Measurements from ENCODE around the gene ORAI3.

ORAI3 gene

DNA sequence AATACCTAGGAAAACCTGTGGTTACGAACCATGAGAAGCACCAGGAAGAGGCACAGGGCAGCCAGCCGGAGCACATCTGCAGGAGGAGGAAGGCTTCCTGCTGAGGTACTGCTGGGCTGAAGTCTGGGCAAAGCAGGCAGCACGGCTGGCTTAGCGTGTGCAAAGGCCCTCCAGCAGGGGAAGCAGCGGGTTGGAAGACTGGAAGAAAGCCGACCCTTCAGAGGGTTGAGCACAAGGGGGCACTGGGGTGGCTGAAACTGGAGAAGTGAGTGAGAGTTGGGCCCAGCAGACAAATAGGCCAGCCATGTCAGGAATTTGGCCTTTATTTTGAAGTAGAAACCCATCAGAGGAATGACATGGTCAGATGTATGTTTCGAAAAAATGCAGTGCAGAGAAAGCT lies 24.0 kb downstream of the ORAI3 start:
- DNase-seq: no peak

DNA sequence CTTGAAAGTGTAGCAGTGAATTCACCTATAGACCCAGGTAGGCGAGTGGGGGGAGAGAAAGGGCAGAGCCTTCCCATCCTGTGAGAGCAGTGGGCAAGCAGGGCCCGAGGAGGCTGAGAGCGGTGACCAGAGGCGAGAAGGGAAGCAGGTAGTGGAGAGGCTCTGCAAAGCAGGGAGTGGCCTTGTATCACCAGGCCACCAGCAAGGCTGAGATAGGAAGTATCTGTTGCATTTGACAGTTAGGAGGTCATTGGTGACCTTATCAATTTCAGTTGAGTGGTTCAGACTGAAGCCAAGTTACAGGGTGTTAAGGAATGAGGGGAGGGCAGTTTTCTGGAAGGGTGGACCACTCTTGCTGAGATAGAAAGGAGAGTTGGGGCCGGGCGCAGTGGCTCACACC lies 25.5 kb downstream of the ORAI3 start:
- DNase-seq: no peak

DNA sequence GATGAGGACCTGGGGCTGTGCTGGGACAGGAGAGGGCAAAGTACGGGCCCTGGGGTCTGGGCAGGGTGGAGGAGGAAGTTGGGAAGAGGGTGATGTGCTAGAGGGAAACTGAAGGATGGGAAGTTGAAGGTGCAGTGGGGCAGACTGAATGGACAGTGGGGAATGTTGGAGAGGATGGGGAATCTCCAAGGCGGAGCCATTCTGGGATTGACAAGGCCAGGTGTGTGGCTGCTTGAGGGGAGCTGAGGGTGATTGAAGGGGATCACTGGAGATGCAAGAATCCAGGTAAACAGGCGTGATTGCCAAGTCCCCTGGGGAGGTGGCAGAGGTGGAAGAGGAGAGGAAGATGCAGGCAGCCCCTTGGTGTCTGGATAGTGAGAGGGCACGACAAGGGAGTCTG lies 27.6 kb downstream of the ORAI3 start:
- DNase-seq: no peak

DNA sequence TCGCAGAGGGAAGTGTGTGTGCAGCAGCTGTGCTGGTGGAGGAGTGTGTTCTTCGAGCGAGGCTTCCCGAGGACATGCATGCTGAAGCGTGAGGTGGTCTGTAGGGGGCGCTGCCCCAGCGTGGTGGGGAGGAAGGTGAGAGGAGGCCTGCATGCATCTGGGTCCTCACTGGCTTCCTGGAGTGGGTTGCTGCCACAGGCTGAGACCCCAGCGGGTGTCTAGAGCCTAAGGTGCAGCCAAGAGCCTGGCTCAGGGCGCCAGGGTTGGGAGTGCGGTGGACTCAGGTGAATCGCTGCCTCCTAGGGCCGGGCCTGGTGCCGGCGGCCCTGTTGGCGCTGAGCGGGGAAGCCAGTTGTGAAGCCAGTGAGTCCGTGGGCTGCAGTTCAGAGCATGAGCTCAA lies 28.6 kb downstream of the ORAI3 start:
- DNase-seq: no peak

DNA sequence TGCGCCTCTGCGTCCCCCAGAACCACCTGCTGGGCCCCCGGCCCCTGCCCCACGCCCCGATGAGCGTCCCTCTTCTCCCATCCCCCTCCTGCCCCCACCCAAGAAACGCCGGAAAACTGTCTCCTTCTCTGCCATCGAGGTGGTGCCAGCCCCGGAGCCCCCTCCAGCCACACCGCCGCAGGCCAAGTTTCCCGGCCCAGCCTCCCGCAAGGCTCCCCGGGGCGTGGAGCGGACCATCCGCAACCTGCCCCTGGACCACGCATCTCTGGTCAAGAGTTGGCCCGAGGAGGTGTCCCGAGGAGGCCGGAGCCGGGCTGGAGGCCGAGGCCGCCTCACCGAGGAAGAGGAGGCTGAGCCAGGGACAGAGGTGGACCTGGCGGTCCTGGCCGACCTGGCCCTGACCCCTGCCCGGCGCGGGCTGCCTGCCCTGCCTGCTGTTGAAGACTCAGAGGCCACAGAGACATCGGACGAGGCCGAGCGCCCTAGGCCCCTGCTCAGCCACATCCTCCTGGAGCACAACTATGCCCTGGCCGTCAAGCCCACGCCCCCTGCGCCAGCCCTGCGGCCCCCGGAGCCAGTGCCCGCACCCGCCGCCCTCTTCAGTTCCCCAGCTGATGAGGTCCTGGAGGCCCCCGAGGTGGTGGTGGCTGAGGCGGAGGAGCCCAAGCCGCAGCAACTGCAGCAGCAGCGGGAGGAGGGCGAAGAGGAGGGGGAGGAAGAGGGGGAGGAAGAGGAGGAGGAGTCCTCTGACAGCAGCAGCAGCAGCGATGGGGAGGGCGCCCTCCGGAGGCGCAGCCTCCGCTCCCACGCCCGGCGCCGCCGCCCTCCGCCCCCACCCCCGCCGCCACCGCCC lies 30.5 kb downstream of the ORAI3 start:
- no peak for DNase-seq

DNA sequence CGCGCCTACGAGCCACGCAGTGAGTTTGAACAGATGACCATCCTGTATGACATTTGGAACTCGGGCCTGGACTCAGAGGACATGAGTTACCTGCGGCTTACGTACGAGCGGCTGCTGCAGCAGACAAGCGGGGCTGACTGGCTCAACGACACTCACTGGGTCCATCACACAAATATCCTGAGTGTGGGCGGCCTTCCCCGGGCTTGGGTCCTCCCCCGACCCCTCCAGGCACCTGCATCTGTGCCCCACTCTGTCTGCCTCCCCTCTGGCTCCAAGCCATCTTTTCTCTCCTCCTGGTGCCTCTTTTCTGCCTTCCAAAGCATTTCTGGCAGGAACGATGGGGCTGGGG lies 31.1 kb downstream of the ORAI3 start:
- no peak for DNase-seq

DNA sequence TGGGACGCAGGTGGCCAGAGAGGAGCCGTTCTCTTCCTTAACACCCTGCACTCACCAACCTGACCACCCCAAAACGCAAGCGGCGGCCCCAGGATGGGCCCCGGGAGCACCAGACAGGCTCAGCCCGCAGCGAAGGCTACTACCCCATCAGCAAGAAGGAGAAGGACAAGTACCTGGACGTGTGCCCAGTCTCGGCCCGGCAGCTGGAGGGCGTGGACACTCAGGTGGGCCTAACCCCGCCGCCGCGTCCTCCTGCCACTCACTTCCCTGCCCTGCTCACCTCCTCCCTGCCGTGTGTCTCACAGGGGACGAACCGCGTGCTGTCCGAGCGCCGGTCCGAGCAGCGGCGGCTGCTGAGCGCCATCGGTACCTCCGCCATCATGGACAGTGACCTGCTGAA lies 31.6 kb downstream of the ORAI3 start:
- no peak for DNase-seq

DNA sequence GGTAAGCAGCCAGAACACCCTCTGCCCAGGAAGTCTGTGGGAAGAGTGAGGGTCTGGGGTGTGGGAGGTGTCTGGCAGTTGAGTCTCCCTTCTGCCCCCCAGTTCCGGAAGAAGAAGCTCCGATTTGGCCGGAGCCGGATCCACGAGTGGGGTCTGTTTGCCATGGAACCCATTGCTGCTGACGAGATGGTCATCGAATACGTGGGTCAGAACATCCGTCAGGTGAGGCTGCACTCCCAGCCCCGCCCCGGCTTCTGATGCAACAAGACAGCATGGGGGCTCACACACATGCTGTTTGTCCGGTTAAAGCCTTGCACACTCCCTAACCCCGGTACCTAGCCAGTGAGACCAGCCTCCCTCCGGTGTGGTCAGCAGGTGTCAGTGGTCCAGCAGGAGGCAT lies 32.1 kb downstream of the ORAI3 start:
- no peak for DNase-seq

DNA sequence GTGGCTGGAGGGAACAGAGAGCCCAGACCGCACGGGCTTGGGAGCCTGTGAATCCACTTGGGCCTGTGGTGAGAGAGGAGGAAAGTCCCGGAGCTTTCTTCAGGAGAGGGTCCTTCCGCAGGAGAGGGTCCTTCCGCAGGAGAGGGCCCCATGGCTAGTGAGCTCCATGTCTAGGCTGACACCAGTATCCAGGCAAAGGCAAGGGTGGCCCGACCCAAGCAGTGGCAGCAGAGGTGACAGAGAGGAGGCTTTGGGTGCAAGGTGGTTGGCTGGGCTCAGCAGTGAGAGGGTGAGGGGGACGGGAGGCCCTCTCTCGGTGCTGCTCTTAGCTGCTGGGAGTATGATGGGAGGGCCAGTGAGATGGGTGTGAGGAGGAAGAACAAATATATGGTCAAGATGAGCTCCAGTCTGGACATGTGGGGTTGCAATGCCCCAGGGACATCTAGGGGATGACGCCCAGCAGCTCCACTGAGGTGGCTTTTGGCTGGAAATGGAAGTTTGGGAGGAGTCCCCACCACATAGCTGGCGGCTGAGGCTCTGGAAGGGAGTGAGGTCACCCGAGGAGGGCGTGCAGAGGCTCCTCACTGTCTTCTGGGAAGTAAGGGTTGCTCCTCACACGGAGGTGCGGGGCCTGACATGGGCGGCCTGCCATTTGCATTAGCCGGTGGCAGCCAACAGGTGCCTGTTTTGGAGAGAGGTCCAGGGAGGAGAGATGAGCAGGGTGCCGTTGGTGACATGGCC lies 33.9 kb downstream of the ORAI3 start:
- no peak for DNase-seq

DNA sequence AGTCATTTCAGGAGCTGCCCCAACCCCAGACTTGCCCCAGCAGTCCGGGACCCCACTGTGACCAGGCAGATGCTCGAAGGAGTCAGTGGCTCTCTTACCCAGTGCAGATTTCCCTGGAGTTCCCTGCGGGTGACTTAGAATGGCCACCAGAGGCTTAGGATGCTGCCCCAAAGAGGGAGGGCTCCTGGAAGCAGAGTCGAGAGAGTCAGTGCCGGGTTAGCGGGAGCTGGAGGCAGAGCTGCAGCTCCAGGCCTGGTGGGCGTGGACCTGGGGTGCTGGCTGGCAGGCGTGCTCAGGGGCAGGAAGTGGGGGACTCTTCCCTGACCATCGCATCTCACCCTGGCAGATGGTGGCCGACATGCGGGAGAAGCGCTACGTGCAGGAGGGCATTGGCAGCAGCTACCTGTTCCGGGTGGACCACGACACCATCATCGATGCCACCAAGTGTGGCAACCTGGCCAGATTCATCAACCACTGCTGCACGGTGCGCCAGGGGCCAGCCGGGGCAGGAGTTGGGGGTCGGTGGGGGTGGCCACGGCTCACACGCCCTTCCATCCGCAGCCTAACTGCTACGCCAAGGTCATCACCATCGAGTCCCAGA lies 34.5 kb downstream of the ORAI3 start:
- DNase-seq: no peak

DNA sequence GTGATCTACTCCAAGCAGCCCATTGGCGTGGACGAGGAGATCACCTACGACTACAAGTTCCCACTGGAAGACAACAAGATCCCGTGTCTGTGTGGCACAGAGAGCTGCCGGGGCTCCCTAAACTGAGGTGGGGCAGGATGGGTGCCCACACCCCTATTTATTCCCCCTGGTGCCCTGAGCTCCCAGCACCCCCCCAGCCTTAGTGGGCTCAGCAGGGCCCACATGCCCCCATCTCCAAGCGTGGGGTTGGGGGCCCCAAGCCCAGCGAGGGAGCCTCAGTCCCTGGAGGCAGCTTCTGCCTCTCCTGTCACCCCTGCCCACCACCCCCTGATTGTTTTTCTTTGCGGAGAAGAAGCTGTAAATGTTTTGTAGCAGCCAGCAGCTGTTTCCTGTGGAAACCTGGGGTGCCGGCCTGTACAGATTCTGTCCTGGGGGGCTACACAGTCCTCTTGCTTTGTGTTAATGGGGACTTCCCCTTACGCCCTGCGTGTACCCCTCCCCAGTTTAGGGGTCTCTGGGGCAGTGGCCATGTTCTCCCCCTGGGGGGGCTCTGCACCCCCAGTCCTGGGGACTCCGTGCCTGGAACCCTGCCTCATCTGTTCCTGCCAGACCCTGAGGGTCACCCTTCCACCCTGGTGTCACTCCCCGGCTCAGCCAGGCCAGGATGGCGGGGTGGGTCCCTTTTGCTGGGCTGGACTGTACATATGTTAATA lies 35.2 kb downstream of the ORAI3 start:
- DNase-seq: no peak

DNA sequence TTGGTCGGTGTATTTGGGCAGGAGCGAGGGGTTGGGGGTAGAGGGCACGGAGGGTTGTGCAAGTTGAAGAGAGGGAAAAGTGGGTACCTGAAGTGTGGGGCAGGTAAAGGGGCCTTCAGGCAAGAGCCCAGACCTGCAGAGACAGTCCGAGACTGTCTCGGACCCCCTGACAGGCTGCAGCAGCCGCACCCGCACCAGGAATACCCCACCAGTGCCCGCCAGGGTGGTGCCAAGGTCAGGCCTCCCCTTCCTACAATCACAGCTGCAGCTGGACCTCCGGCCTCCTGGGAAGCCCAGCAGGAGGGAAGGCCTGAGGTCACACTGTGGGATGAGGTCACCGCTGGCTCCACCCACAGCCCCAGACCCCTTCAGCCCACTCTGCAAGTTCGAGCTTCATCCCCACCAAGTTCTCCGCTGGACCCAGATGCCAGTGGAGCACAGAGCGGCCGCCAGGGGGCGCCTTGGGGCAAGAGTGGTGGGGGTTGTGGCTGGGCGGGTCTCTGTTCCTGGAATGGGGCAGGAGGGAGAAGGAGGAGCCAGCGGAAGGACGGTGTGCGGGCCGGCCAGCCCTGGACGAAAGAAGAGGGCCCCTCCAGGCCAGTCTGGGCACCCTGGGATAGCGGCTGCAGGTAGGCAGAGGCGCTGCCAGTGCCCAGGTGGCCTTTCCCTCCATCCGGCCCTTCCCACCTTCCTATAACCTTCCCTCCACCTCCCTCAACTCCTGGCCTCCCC lies 36.0 kb downstream of the ORAI3 start, which contains the start of gene HSD3B7:
HSD3B7 (plus strand) TSS at position 539 of the 732 bp plus-strand sequence. CDS start 452 bp downstream, outside the sequence.
- DNase-seq: peak; percentile 37 to 86

DNA sequence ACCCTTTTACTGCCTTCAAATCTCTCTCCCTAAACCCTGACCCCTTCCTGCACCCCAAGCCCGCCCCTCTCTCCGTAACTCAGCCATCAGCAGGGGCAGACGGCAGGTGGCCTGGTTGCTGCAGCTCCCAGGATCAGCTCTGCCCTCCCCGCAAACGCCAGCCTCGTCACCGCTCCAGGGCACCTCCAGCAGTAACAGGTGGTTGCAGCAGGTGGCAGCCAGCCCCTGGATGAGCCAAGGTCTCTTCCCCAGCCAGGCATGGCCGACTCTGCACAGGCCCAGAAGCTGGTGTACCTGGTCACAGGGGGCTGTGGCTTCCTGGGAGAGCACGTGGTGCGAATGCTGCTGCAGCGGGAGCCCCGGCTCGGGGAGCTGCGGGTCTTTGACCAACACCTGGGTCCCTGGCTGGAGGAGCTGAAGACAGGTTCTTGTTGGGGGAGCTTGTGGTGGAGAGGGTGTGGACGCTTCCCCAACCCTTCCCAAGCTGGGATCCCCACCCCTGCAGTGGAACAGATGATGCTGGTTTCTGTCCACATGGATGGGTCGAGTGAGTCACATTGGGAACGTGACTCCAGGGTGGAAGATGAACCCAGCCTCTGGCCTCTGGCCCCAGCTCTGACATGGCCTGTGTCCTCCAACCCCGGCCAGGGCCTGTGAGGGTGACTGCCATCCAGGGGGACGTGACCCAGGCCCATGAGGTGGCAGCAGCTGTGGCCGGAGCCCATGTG lies 36.7 kb downstream of the ORAI3 start:
- DNase-seq: peak; percentile 55 to 85

DNA sequence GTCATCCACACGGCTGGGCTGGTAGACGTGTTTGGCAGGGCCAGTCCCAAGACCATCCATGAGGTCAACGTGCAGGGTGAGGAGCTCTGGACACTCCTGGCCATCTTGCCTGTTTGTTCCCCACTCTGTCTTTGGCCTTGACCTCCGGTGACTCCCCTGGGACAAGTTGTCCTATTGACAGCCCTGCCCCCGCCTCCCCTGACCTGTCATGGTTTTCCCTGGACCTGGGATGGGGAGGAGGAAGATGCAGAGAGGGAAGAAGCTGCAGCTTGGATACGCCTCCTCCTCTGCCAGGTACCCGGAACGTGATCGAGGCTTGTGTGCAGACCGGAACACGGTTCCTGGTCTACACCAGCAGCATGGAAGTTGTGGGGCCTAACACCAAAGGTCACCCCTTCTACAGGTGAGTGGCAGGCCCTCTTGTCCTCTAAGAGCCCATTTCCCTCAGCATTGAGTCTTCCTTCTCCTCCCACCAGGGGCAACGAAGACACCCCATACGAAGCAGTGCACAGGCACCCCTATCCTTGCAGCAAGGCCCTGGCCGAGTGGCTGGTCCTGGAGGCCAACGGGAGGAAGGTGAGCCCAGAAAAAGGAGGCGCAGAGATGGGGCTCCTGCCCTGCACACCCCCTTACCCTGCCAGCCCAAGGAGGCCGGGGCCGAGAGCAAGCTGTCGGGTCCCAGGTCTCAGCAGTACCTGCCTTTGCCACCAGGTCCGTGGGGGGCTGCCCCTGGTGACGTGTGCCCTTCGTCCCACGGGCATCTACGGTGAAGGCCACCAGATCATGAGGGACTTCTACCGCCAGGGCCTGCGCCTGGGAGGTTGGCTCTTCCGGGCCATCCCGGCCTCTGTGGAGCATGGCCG lies 37.5 kb downstream of the ORAI3 start:
- no peak for DNase-seq

DNA sequence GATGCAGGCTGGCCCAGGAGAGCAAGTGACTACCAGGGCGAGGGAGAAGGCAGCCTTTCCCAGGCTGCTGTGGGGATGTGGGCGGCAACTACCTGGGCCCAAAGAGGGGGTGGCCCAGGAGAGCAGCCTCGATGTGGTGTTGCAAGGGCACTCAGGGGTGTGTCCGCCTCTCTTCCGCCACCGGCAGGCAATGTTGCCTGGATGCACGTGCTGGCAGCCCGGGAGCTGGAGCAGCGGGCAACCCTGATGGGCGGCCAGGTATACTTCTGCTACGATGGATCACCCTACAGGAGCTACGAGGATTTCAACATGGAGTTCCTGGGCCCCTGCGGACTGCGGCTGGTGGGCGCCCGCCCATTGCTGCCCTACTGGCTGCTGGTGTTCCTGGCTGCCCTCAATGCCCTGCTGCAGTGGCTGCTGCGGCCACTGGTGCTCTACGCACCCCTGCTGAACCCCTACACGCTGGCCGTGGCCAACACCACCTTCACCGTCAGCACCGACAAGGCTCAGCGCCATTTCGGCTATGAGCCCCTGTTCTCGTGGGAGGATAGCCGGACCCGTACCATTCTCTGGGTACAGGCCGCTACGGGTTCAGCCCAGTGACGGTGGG lies 38.8 kb downstream of the ORAI3 start:
- DNase-seq: no peak

DNA sequence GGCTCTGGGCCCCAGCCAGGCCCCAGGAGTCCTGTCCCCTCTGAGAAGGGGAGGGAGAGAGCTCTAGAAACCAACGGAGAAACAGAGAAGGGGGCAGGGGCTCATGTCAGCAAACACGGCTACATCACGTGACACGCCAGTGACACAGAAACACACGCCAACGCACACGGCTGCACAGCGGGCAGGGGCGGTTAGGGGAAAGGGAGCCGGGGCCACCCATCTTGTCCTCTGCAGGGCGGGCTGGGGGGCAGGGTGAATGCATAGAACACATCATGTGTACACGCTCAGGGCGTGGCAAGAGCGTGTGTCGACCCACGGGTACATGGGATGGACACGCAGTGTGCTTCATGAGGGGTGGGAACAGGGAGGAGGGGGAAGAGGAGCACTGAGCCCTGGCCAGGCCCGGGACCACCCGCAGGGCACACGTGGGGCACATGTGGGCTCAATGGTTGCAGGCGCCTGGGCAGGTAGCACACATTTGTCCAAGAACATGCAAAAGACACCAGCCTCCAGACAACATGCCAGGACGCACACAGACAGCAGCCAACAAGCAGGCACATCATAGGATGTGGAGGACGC lies 40.7 kb downstream of the ORAI3 start:
- DNase-seq: no peak

DNA sequence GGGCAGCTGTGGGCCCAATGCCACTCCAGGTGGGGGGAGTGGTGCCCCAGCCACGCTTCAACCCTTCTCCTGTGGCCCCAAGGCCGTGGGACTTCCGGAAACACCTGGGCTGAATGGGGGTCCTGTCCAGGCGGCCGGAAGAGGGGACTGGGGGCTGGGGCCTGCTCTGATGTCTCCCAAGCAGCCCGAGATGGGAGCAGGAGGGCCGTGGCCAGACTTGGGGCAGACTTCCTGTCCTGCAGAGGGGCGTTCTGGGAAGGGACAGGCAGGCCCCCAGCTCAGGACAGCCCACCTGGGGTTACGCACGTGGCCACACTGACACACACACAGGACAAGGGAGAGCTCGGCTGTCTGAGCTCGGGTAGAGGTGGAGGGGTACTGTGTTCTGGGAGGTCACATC lies 41.2 kb downstream of the ORAI3 start:
- DNase-seq: no peak

DNA sequence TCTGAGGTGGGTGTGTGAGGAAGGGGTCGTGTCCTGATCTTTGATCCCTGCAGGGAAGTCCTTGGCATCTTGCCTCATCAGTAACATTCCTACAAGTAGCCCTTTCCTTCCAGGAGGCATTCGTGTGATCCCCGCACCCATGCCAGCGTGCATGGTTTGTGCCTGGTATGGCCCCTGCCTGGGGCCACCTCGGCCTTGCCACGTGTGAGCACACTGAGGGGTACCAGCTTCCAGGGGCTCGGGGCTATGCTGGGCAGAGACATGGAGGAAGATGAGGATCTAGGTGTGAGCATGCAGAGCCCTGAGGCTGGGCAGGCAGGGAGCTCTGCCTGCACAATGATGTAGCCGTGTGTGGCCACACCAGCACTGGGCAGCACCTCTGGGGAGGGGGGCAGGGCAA lies 42.2 kb downstream of the ORAI3 start:
- DNase-seq: no peak

DNA sequence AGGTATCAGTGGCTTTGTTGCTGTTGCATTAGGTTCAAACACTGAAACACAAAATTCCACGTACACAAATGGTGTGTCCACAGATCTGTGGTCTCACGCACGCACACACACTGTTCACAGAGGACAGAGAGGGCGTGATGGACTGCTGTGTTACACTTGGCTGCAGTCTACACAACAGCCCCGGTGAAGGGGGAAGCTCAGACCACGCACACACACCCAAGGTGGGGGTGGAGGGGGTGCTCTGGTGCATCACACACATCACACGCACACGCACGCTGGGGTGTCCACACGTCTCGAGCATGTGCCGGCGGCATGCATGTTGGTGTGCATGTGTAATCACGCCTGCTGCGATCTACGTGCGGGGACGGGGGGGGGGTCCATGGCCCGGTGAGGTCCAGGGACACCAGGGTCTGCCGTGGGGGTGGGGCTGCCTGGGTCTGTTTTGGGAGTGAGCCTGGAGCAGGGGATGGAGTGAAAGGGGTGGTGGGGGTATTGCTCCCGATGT lies 43.5 kb downstream of the ORAI3 start:
- no peak for DNase-seq

Data from NCI-H526 (cell line).